ENCODE measurements around the gene MAST2. TPM values are rescaled to one million over a fixed set of nuclear protein-coding genes. Genes with fewer than 3 reads are reported as not detected.
"Not testable (repeated sequence)": the region's sequence is repeated elsewhere in the genome, so short reads cannot be mapped to it uniquely, and the experiment has no call there.

MAST2 gene
- total RNA-seq, 1 experiment from 2014 or later, result 36.2 TPM

DNA sequence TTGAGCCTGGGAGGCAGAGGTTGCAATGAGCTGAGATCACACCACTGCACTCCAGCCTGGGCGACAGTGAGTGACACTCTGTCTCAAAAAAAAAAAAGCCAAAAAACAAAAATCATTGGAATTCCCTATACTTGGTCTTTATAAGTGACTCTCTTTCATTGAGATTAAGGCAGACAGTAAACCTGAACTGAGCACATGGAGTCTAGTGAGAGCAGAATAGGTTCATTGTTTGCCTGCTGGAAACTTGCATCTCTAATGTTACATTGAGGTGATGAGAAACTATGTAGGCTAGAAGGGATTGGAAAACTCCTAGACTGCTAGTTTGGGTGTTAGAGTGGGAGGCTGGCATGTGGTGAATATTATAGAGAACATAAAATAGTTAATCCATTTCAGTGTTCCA, 25.4 kb downstream of the MAST2 start:
- Mint-ChIP-seq H3K4me3 (ENCODE audit: low read depth, unreplicated experiment) (no peak overlapping the region), H3K27me3 (ENCODE audit: unreplicated experiment) (no peaks in the 10 kb centered on the region), H3K36me3 (ENCODE audit: insufficient read depth, unreplicated experiment) (peaks cover 4% of the 10 kb centered on the region), H3K27ac (ENCODE audit: unreplicated experiment) (no peak overlapping the region), H3K9me3 (ENCODE audit: low read depth, unreplicated experiment) (no peaks in the 10 kb centered on the region), H3K4me1 (ENCODE audit: low read depth, unreplicated experiment) (no peaks in the 10 kb centered on the region)
- no TSS peak for BruUV-seq (replicated peaks)
- CTCF ChIA-PET, result no interaction called here
- DNase-seq, result no peak
- TF ChIP-seq, protein P1, sequence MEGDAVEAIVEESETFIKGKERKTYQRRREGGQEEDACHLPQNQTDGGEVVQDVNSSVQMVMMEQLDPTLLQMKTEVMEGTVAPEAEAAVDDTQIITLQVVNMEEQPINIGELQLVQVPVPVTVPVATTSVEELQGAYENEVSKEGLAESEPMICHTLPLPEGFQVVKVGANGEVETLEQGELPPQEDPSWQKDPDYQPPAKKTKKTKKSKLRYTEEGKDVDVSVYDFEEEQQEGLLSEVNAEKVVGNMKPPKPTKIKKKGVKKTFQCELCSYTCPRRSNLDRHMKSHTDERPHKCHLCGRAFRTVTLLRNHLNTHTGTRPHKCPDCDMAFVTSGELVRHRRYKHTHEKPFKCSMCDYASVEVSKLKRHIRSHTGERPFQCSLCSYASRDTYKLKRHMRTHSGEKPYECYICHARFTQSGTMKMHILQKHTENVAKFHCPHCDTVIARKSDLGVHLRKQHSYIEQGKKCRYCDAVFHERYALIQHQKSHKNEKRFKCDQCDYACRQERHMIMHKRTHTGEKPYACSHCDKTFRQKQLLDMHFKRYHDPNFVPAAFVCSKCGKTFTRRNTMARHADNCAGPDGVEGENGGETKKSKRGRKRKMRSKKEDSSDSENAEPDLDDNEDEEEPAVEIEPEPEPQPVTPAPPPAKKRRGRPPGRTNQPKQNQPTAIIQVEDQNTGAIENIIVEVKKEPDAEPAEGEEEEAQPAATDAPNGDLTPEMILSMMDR (IDR thresholded peaks at IDR 0.05; ENCODE audit: unreplicated experiment), result no peak
- intact Hi-C loops (cut with micrococcal nuclease; ENCODE audit: unreplicated experiment), result no loop called here

DNA sequence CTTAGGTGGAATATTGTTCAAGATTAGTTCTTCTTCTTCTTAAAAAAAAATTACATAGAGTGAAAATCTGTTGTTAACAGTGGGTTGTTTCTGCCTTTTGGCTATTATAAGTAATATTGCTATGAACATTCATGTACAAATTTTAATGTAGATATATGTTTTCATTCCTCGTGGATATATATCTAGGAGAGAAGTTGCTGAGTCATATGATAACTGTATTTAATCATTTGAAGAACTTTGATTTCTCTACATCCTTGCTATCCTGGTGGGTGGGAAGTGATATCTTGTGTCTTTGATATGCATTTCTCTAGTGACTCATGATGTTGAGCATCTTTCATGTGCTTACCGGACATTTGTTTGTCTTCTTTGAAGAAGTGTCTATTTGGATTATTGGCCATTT, 29.9 kb downstream of the MAST2 start:
- no peak for DNase-seq
- H3K9me3 Mint-ChIP-seq (ENCODE audit: low read depth, unreplicated experiment), result no peaks in the 10 kb centered on the region
- H3K4me1 Mint-ChIP-seq (ENCODE audit: low read depth, unreplicated experiment), result no peaks in the 10 kb centered on the region
- no peaks in the 10 kb centered on the region for H3K27me3 Mint-ChIP-seq (ENCODE audit: unreplicated experiment)
- TF ChIP-seq, protein P1 (IDR thresholded peaks at IDR 0.05; ENCODE audit: unreplicated experiment), result no peak
- H3K4me3 Mint-ChIP-seq (ENCODE audit: low read depth, unreplicated experiment), result no peak overlapping the region
- H3K36me3 Mint-ChIP-seq (ENCODE audit: insufficient read depth, unreplicated experiment), result no peaks in the 10 kb centered on the region
- H3K27ac Mint-ChIP-seq (ENCODE audit: unreplicated experiment), result no peak overlapping the region
- intact Hi-C loops (cut with micrococcal nuclease; ENCODE audit: unreplicated experiment), result no loop called here
- no TSS peak for BruUV-seq (replicated peaks)
- CTCF ChIA-PET, result interaction anchor here (0.6 kb wide), 1 partner anchor 366 kb away, joined by 3 read pairs; no protein-coding TSS in a partner anchor

GRCh38 chr1:45834689-45835088, 31.3 kb downstream of the MAST2 start:
- TF ChIP-seq, protein P1 (IDR thresholded peaks at IDR 0.05; ENCODE audit: unreplicated experiment), result no peak
- Mint-ChIP-seq H3K4me3 (ENCODE audit: low read depth, unreplicated experiment) (no peak overlapping the region), H3K9me3 (ENCODE audit: low read depth, unreplicated experiment) (no peaks in the 10 kb centered on the region), H3K27ac (ENCODE audit: unreplicated experiment) (no peak overlapping the region), H3K4me1 (ENCODE audit: low read depth, unreplicated experiment) (no peaks in the 10 kb centered on the region), H3K27me3 (ENCODE audit: unreplicated experiment) (no peaks in the 10 kb centered on the region), H3K36me3 (ENCODE audit: insufficient read depth, unreplicated experiment) (no peaks in the 10 kb centered on the region)
- CTCF ChIA-PET, result no interaction called here
- no peak for DNase-seq
- intact Hi-C loops (cut with micrococcal nuclease; ENCODE audit: unreplicated experiment), result no loop called here
- BruUV-seq (replicated peaks), result no TSS peak

- BruUV-seq (replicated peaks), result no TSS peak
- no peaks in the 10 kb centered on the region for H3K36me3 Mint-ChIP-seq (ENCODE audit: insufficient read depth, unreplicated experiment)
- H3K27me3 Mint-ChIP-seq (ENCODE audit: unreplicated experiment), result no peaks in the 10 kb centered on the region
Measured at GRCh38 chr1:45836451-45836850, 33.0 kb downstream of the MAST2 start.

GRCh38 chr1:45836861-45837260, 33.4 kb downstream of the MAST2 start:
- H3K27ac Mint-ChIP-seq (ENCODE audit: unreplicated experiment); H3K9me3 Mint-ChIP-seq (ENCODE audit: low read depth, unreplicated experiment); BruUV-seq (replicated peaks); H3K27me3 Mint-ChIP-seq (ENCODE audit: unreplicated experiment); intact Hi-C loops (cut with micrococcal nuclease; ENCODE audit: unreplicated experiment); CTCF ChIA-PET; H3K36me3 Mint-ChIP-seq (ENCODE audit: insufficient read depth, unreplicated experiment); H3K4me3 Mint-ChIP-seq (ENCODE audit: low read depth, unreplicated experiment); DNase-seq; H3K4me1 Mint-ChIP-seq (ENCODE audit: low read depth, unreplicated experiment): not testable (repeated sequence)

More at GRCh38 chr1:45836451-45836850, 33.0 kb downstream of the MAST2 start:
- TF ChIP-seq, protein P1 (IDR thresholded peaks at IDR 0.05; ENCODE audit: unreplicated experiment), result no peak
- no peak overlapping the region for H3K4me3 Mint-ChIP-seq (ENCODE audit: low read depth, unreplicated experiment)
- intact Hi-C loops (cut with micrococcal nuclease; ENCODE audit: unreplicated experiment), result no loop called here
- no peaks in the 10 kb centered on the region for H3K4me1 Mint-ChIP-seq (ENCODE audit: low read depth, unreplicated experiment)
- H3K9me3 Mint-ChIP-seq (ENCODE audit: low read depth, unreplicated experiment), result no peaks in the 10 kb centered on the region
- H3K27ac Mint-ChIP-seq (ENCODE audit: unreplicated experiment), result no peak overlapping the region
- no peak for DNase-seq
- CTCF ChIA-PET, result no interaction called here

- H3K9me3 Mint-ChIP-seq (ENCODE audit: low read depth, unreplicated experiment); H3K27me3 Mint-ChIP-seq (ENCODE audit: unreplicated experiment); H3K4me1 Mint-ChIP-seq (ENCODE audit: low read depth, unreplicated experiment); H3K4me3 Mint-ChIP-seq (ENCODE audit: low read depth, unreplicated experiment); intact Hi-C loops (cut with micrococcal nuclease; ENCODE audit: unreplicated experiment); H3K27ac Mint-ChIP-seq (ENCODE audit: unreplicated experiment); BruUV-seq (replicated peaks); DNase-seq; H3K36me3 Mint-ChIP-seq (ENCODE audit: insufficient read depth, unreplicated experiment): not testable (repeated sequence)
- CTCF ChIA-PET, result interaction anchor here (0.7 kb wide), 1 partner anchor 147 kb away, joined by 3 read pairs; no protein-coding TSS in a partner anchor
Measured at GRCh38 chr1:45838322-45838721, 34.9 kb downstream of the MAST2 start.

Measured in Calu3 (cell line).